ENCODE results near the gene CTSH. TPM values are rescaled to one million over a fixed set of nuclear protein-coding genes. Genes with fewer than 3 reads are reported as not detected.

Gene CTSH
- total and polyA plus RNA-seq, 2 experiments from 2014 or later: 19.7 to 19.9 TPM

GRCh38 chr15:78977591-78978347 lies 32.9 kb upstream of the CTSH start:
- no peaks in the 10 kb centered on the region for H3K4me1 ChIP-seq (ENCODE audit: insufficient read depth)
- H3F3A ChIP-seq (replicated peaks; ENCODE audit: low read depth): no peaks in the 10 kb centered on the region
- H3K9me2 ChIP-seq (ENCODE audit: insufficient read depth): no peaks in the 10 kb centered on the region
- Mint-ChIP-seq H3K27ac (no peak overlapping the region), H3K36me3 (ENCODE audit: low read depth) (no peaks in the 10 kb centered on the region), H3K4me1 (peaks cover 14% of the 10 kb centered on the region), H3K4me3 (no peak overlapping the region), H3K27me3 (ENCODE audit: insufficient read depth, low read depth, poor library complexity) (peaks cover 11% of the 10 kb centered on the region), H3K9me3 (no peaks in the 10 kb centered on the region)
- H3K36me3 ChIP-seq (ENCODE audit: insufficient read depth): no peaks in the 10 kb centered on the region
- 0 out of 2 replicates have a peak, but pooled peaks cover 5% of the 10 kb centered on the region for H3K27me3 ChIP-seq (ENCODE audit: insufficient read depth)
- H3K4me2 ChIP-seq: no peak overlapping the region
- H4K20me1 ChIP-seq (replicated peaks; ENCODE audit: insufficient read depth): no peaks in the 10 kb centered on the region
- no peak for TF ChIP-seq CTCF (conservative IDR thresholded peaks at IDR 0.05; ENCODE audit: low read depth in 2 of 2)
- 0 out of 2 replicates have a peak overlapping the region, but pooled peaks have one; percentile 76 for H2AFZ ChIP-seq
- no peaks in the 10 kb centered on the region for H3K79me2 ChIP-seq (replicated peaks; ENCODE audit: insufficient read depth)
- DNase-seq (ENCODE audit: low spot score): no peak
- H3K27ac ChIP-seq (ENCODE audit: low read depth): no peak overlapping the region
- no peak overlapping the region for H3K4me3 ChIP-seq
- no peak for ATAC-seq

GRCh38 chr15:78977091-78977571 lies 32.3 kb upstream of the CTSH start:
- no peak overlapping the region for H3K4me2 ChIP-seq
- no peak overlapping the region for H3K27ac Mint-ChIP-seq
- H2AFZ ChIP-seq: 0 out of 2 replicates have a peak overlapping the region, but pooled peaks have one; percentile 76
- no peak for DNase-seq (ENCODE audit: low spot score)
- H3K36me3 Mint-ChIP-seq (ENCODE audit: low read depth): no peaks in the 10 kb centered on the region
- H3K4me1 ChIP-seq (ENCODE audit: insufficient read depth): no peaks in the 10 kb centered on the region
- H3K27me3 ChIP-seq (ENCODE audit: insufficient read depth): 0 out of 2 replicates have a peak, but pooled peaks cover 5% of the 10 kb centered on the region
- no peaks in the 10 kb centered on the region for H3K9me2 ChIP-seq (ENCODE audit: insufficient read depth)
- H3K36me3 ChIP-seq (ENCODE audit: insufficient read depth): no peaks in the 10 kb centered on the region
- peaks cover 17% of the 10 kb centered on the region for H3K4me1 Mint-ChIP-seq
- H3K27me3 Mint-ChIP-seq (ENCODE audit: insufficient read depth, low read depth, poor library complexity): peaks cover 11% of the 10 kb centered on the region
- no peak for ATAC-seq
- H3K79me2 ChIP-seq (replicated peaks; ENCODE audit: insufficient read depth): no peaks in the 10 kb centered on the region
- no peak for TF ChIP-seq POLR2AphosphoS5 (IDR thresholded peaks at IDR 0.05; ENCODE audit: low read depth)
- no peak for TF ChIP-seq CREB1 (CRISPR knock-in tag; IDR thresholded peaks at IDR 0.05; ENCODE audit: low read depth)
- no peak for TF ChIP-seq ZNF114 (CRISPR knock-in tag; IDR thresholded peaks at IDR 0.05)
- no peak overlapping the region for H3K4me3 Mint-ChIP-seq
- no peak overlapping the region for H3K4me3 ChIP-seq
- no peaks in the 10 kb centered on the region for H4K20me1 ChIP-seq (replicated peaks; ENCODE audit: insufficient read depth)
- no peaks in the 10 kb centered on the region for H3K9me3 Mint-ChIP-seq
- H3F3A ChIP-seq (replicated peaks; ENCODE audit: low read depth): no peaks in the 10 kb centered on the region
- no peak overlapping the region for H3K27ac ChIP-seq (ENCODE audit: low read depth)

GRCh38 chr15:78976691-78977090 lies 31.8 kb upstream of the CTSH start:
- Mint-ChIP-seq H3K4me3 (no peak overlapping the region), H3K4me1 (peaks cover 18% of the 10 kb centered on the region), H3K36me3 (ENCODE audit: low read depth) (no peaks in the 10 kb centered on the region), H3K27ac (no peak overlapping the region), H3K27me3 (ENCODE audit: insufficient read depth, low read depth, poor library complexity) (peaks cover 11% of the 10 kb centered on the region), H3K9me3 (no peaks in the 10 kb centered on the region)
- DNase-seq (ENCODE audit: low spot score): no peak
- Histone ChIP-seq H3K27ac (ENCODE audit: low read depth) (no peak overlapping the region), H3F3A (replicated peaks; ENCODE audit: low read depth) (no peaks in the 10 kb centered on the region), H3K4me3 (no peak overlapping the region), H3K9me2 (ENCODE audit: insufficient read depth) (no peaks in the 10 kb centered on the region), H3K36me3 (ENCODE audit: insufficient read depth) (no peaks in the 10 kb centered on the region), H3K4me1 (ENCODE audit: insufficient read depth) (no peaks in the 10 kb centered on the region), H3K27me3 (ENCODE audit: insufficient read depth) (0 out of 2 replicates have a peak, but pooled peaks cover 5% of the 10 kb centered on the region), H3K79me2 (replicated peaks; ENCODE audit: insufficient read depth) (no peaks in the 10 kb centered on the region), H2AFZ (no peak overlapping the region), H3K4me2 (no peak overlapping the region), H4K20me1 (replicated peaks; ENCODE audit: insufficient read depth) (no peaks in the 10 kb centered on the region)
- no peak for ATAC-seq
- no peak for TF ChIP-seq ETS1 (IDR thresholded peaks at IDR 0.05)
- no peak for TF ChIP-seq JUNB (IDR thresholded peaks at IDR 0.05; ENCODE audit: unreplicated experiment)
- no peak for TF ChIP-seq STAT1 (IDR thresholded peaks at IDR 0.05; ENCODE audit: unreplicated experiment)
- no peak for TF ChIP-seq ZNF114 (CRISPR knock-in tag; IDR thresholded peaks at IDR 0.05)
- TF ChIP-seq EZH2 (IDR thresholded peaks at IDR 0.05; ENCODE audit: low read depth, unreplicated experiment): no peak
